H1 (cell line): ENCODE data around the gene RAI14. TPM values are rescaled to one million over a fixed set of nuclear protein-coding genes. Genes with fewer than 3 reads are reported as not detected.

ENCODE experiments used
- BRCA1 ChIP-seq: IDR thresholded peaks from 2 replicates; pipeline ENCODE4 v1.6.1; 2012; ENCODE audit warnings: low read depth, low read length, improper control_type of control experiment
- CBX5 ChIP-seq: fragments of 300-800, 300-1000 bp; sonication (generic); IDR thresholded peaks from 2 replicates; pipeline ENCODE4 v1.7.1; 2016; ENCODE audit warnings: antibody characterized with exemption, low read length, low read depth
- EZH2 ChIP-seq: fragments of 200-600 bp; sonication (generic); IDR thresholded peaks from 2 replicates; pipeline ENCODE4 v1.7.1; 2012; ENCODE audit warnings: low read depth, mild to moderate bottlenecking, moderate library complexity, low read length, inconsistent platforms; ENCODE audit not compliant: severe bottlenecking
- GABPA ChIP-seq: IDR thresholded peaks from 2 replicates; pipeline ENCODE4 v1.6.1; 2011; ENCODE audit warnings: mild to moderate bottlenecking, low read length, moderate library complexity, borderline replicate concordance; ENCODE audit not compliant: insufficient read depth
- HDAC2 ChIP-seq, 2 experiments: fragments of 300-600 bp in 1 of 2; sonication (generic) in 1 of 2; IDR thresholded peaks; 2 replicates each; pipeline ENCODE4 v1.6.1; 2011 to 2012; ENCODE audit warnings: low read depth in 2 of 2, low read length in 2 of 2, mild to moderate bottlenecking in 2 of 2, moderate library complexity in 2 of 2, borderline replicate concordance in 1 of 2, inconsistent platforms in 1 of 2
- NRF1 ChIP-seq: IDR thresholded peaks from 2 replicates; pipeline ENCODE4 v1.6.1; 2011; ENCODE audit warnings: mild to moderate bottlenecking, low read depth, low read length, improper control_type of control experiment
- SIX5 ChIP-seq: IDR thresholded peaks from 2 replicates; pipeline ENCODE4 v1.6.1; 2011; ENCODE audit warnings: mild to moderate bottlenecking, low read depth, low read length
- SP1 ChIP-seq: IDR thresholded peaks from 2 replicates; pipeline ENCODE4 v1.6.1; 2011; ENCODE audit warnings: low read depth, low read length
- polyA plus RNA-seq, 7 experiments: library from polyadenylated mRNA; depleted of rRNA in 3 of 7; stranded (reverse) in 5 of 7; unstranded in 2 of 7; fragments of >200 nt in 5 of 7; fragments of 200-250 nt in 2 of 7; gene quantifications; 1 replicate in 5 of 7; 2 replicates in 1 of 7; 4 replicates in 1 of 7; pipeline versions ENCODE4 v1.2.1 to v1.2.3, GENCODE V29; 2011 to 2013; ENCODE audit warnings: missing spikeins in 2 of 7, mixed read lengths in 2 of 7
- total RNA-seq: library from RNA; stranded (reverse); fragmentation: NEBNext Ultra II Directional; extraction: Animal tissue kit (Norgen Biotek cat#: 25700); gene quantifications from 2 replicates; pipeline ENCODE4 v1.2.1, GENCODE V29; 2021

RAI14 gene
- total and polyA plus RNA-seq, 2 of the 8 experiments (the other 6 are each of a cell fraction or from before 2014, with no cell fraction given): 48.4 to 210 TPM

GRCh38 chr5:34859253-34859652 lies 203.1 kb downstream of the RAI14 start (continued):
- TF ChIP-seq GABPA (no peak), CBX5 (no peak), HDAC2 (IDR thresholded peaks at IDR 0.05; ENCODE audit: borderline replicate concordance in 1 of 2, low read depth in 2 of 2, low read length in 2 of 2) (no peak), NRF1 (no peak), SIX5 (no peak), BRCA1 (no peak), SP1 (no peak), EZH2 (no peak)
